Caco-2 (cell line): ENCODE data around the gene PGM2. TPM values are rescaled to one million over a fixed set of nuclear protein-coding genes. Genes with fewer than 3 reads are reported as not detected.
A peak's percentile ranks its signal among the peaks of the same experiment; 100 is the strongest.

Experiments
- Bru-seq: library from RNA; stranded (reverse); fragments of 400-500 nt; gene quantifications from one replicate; lab custom pipeline; 2021; lab: Mats Ljungman, UMichigan
- BruChase-seq, 2 experiments: library from RNA; stranded (reverse); fragments of 400-500 nt; gene quantifications; one replicate each; lab custom pipeline; 2021; lab: Mats Ljungman, UMichigan
- BruUV-seq: library from RNA; stranded (reverse); fragments of 400-500 nt; replicated peaks from 2 replicates; lab custom pipeline; 2021; lab: Mats Ljungman, UMichigan
- CTCF ChIA-PET: fragments of 300-600 bp; sonication (Branson Sonifier 250); formaldehyde crosslinking; loops from one replicate; lab custom pipeline; 2022; ENCODE audit warnings: antibody characterized with exemption; lab: Charles Lee
- POLR2A ChIA-PET: fragments of 300-600 bp; sonication (Branson Sonifier 250); formaldehyde crosslinking; loops from one replicate; lab custom pipeline; 2022; ENCODE audit warnings: antibody characterized with exemption; lab: Charles Lee
- DNase-seq, 2 experiments: peaks; one replicate each; pipeline versions ENCODE4 v3.0.0 to v3.0.0-alpha.2; 2020 to 2022
- H3K27me3 ChIP-seq: replicated peaks from 2 replicates; pipeline ENCODE4 v1.6.0; 2011; ENCODE audit warnings: low read length; ENCODE audit not compliant: control insufficient read depth, insufficient read depth
- H3K36me3 ChIP-seq: 2 replicates; pipeline ENCODE4 v1.5.1; 2011; ENCODE audit warnings: low read length; ENCODE audit not compliant: control insufficient read depth, insufficient read depth
- H3K4me1 ChIP-seq: fragments of 250-450 bp; sonication (Bioruptor Pico); 2 replicates; pipeline ENCODE4 v1.5.1; 2020; ENCODE audit warnings: mild to moderate bottlenecking
- H3K4me3 ChIP-seq: 2 replicates; pipeline ENCODE4 v1.5.1; 2011; ENCODE audit warnings: low read depth, mild to moderate bottlenecking, control low read depth, low read length
- H3K9me3 ChIP-seq: fragments of 250-450 bp; sonication (Bioruptor Pico); 2 replicates; pipeline ENCODE4 v1.5.1; 2020; ENCODE audit warnings: mild to moderate bottlenecking, moderate library complexity
- H3K27ac Mint-ChIP-seq: one replicate; pipeline ENCODE4 v1.8.0; 2022; ENCODE audit warnings: mixed read lengths; ENCODE audit not compliant: unreplicated experiment
- H3K27me3 Mint-ChIP-seq: one replicate; pipeline ENCODE4 v1.8.0; 2022; ENCODE audit warnings: mixed read lengths; ENCODE audit not compliant: insufficient read depth, unreplicated experiment
- H3K36me3 Mint-ChIP-seq: one replicate; pipeline ENCODE4 v1.8.0; 2022; ENCODE audit warnings: mild to moderate bottlenecking, mixed read lengths; ENCODE audit not compliant: insufficient read depth, unreplicated experiment
- H3K4me1 Mint-ChIP-seq: one replicate; pipeline ENCODE4 v1.8.0; 2022; ENCODE audit warnings: low read depth, mixed read lengths; ENCODE audit not compliant: unreplicated experiment
- H3K4me3 Mint-ChIP-seq: one replicate; pipeline ENCODE4 v1.8.0; 2022; ENCODE audit warnings: mild to moderate bottlenecking, moderate library complexity, mixed read lengths; ENCODE audit not compliant: unreplicated experiment
- H3K9me3 Mint-ChIP-seq: one replicate; pipeline ENCODE4 v1.8.0; 2022; ENCODE audit warnings: mixed read lengths; ENCODE audit not compliant: unreplicated experiment
- intact Hi-C: fragments of 100-400 bp; cut with micrococcal nuclease; formaldehyde crosslinking; loops from one replicate; pipeline ENCODE4 v1.10.0; 2022; ENCODE audit not compliant: unreplicated experiment
- long read RNA-seq: library from polyadenylated mRNA; stranded (forward); transcript quantifications from one replicate; pipeline ENCODE4 v2.0.0, GENCODE V29; 2022
- total RNA-seq: library from RNA; stranded (reverse); gene quantifications from 2 replicates; pipeline ENCODE4 v1.2.3, GENCODE V29; 2022
- TF ChIP-seq, protein P1 (sequence below), 2 experiments: fragments of 200-600 bp in 1 of 2; IDR thresholded peaks; 1 replicate in 1 of 2; 2 replicates in 1 of 2; pipeline versions ENCODE4 v1.5.1 to v1.8.0; 2011 to 2022; ENCODE audit warnings: antibody characterized with exemption in 1 of 2, control low read depth in 1 of 2, inconsistent platforms in 1 of 2, low read depth in 1 of 2, low read length in 1 of 2, mild to moderate bottlenecking in 1 of 2, moderate library complexity in 1 of 2; ENCODE audit not compliant: insufficient read depth in 1 of 2, severe bottlenecking in 1 of 2, unreplicated experiment in 1 of 2

The PGM2 gene
- total RNA-seq (29.7 and 33.4 TPM in 2 replicates), Bru-seq, nascent RNA (percentile 68 among the genes with signal in this experiment), BruChase-seq, experiment 1, labeled RNA remaining after a 2-hour chase (percentile 69 among the genes with signal in this experiment), BruChase-seq, experiment 2, labeled RNA remaining after a 6-hour chase (percentile 74 among the genes with signal in this experiment)
- long read RNA-seq, transcript PGM2-201 (14 exons, 3,264 nt): major isoform, 89 of 101 reads
- long read RNA-seq, partial matches to known transcripts: 1 of 101 reads
- long read RNA-seq, other reads (novel, unspliced or antisense): 11 of 101 reads

DNA sequence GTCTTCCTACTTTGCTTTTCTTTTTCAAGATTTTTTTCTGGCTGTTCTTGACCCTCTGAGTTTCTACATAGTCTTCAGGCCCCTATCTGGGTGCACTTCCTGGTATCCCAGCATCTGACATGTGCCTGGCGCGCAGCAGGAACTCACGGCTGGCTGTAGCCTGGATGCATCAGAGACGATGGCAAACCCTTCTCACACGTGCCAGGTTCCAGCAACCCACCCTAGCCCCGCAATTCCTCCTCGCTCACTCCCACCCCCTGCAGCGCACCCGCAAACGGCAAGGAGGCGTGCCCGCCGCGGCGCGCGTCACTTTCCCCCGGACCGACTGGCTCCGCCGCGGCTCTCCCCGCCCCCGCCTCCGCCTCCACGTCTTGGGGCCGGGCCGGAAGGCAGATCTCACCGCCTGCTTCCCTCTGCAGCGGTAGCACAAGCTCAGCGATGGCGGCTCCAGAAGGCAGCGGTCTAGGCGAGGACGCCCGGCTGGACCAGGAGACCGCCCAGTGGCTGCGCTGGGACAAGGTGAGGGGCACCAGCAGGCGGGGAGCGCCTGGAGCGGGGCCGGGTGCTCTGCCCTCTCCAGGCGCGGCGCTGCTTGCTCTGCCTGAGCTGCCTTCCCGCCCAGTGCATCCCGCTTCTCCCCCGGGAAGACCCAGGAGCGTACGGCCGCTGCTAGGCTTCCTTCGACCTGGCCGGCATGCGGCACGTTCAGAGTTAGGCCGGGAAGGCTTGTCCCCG lies at the start of gene PGM2:
PGM2 (plus strand) TSS at position 392 of the 735 bp plus-strand sequence; CDS start at position 439, 47 bp downstream.
- POLR2A ChIA-PET: interaction anchor here (0.5 to 0.8 kb wide), 3 partner anchors 71 to 140 kb away, joined by 3 read pairs; partner anchors contain the start of gene RELL1
- peaks cover 13% of the 10 kb centered on the region for H3K4me1 Mint-ChIP-seq
- no peaks in the 10 kb centered on the region for H3K27me3 Mint-ChIP-seq
- no TSS peak for BruUV-seq
- no peaks in the 10 kb centered on the region for H3K27me3 ChIP-seq
- no peaks in the 10 kb centered on the region for H3K36me3 ChIP-seq
- peak within 1 kb of the TSS; percentile 79 for H3K27ac Mint-ChIP-seq
- intact Hi-C loops: loop anchor here (1.0 to 5.0 kb wide), 3 partner anchors 14 to 151 kb away; no protein-coding TSS in a partner anchor
- no peaks in the 10 kb centered on the region for H3K9me3 ChIP-seq
- peaks cover 5% of the 10 kb centered on the region; the same call in 1 of the 2 replicates for H3K4me1 ChIP-seq
- CTCF ChIA-PET: interaction anchor here (0.6 to 2.6 kb wide), 3 partner anchors 24 to 1159 kb away, joined by 3 to 12 read pairs (median 4); no protein-coding TSS in a partner anchor
- TF ChIP-seq, protein P1, sequence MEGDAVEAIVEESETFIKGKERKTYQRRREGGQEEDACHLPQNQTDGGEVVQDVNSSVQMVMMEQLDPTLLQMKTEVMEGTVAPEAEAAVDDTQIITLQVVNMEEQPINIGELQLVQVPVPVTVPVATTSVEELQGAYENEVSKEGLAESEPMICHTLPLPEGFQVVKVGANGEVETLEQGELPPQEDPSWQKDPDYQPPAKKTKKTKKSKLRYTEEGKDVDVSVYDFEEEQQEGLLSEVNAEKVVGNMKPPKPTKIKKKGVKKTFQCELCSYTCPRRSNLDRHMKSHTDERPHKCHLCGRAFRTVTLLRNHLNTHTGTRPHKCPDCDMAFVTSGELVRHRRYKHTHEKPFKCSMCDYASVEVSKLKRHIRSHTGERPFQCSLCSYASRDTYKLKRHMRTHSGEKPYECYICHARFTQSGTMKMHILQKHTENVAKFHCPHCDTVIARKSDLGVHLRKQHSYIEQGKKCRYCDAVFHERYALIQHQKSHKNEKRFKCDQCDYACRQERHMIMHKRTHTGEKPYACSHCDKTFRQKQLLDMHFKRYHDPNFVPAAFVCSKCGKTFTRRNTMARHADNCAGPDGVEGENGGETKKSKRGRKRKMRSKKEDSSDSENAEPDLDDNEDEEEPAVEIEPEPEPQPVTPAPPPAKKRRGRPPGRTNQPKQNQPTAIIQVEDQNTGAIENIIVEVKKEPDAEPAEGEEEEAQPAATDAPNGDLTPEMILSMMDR (IDR thresholded peaks at IDR 0.05; ENCODE audit: insufficient read depth in 1 of 2, low read depth in 1 of 2, low read length in 1 of 2, severe bottlenecking in 1 of 2, unreplicated experiment in 1 of 2): no peak
- H3K9me3 Mint-ChIP-seq: no peaks in the 10 kb centered on the region
- DNase-seq: peak; percentile 85 to 88
- peaks cover 19% of the 10 kb centered on the region for H3K36me3 Mint-ChIP-seq
- peak within 1 kb of the TSS; percentile 83 for H3K4me3 ChIP-seq
- peak within 1 kb of the TSS; percentile 87 for H3K4me3 Mint-ChIP-seq

DNA sequence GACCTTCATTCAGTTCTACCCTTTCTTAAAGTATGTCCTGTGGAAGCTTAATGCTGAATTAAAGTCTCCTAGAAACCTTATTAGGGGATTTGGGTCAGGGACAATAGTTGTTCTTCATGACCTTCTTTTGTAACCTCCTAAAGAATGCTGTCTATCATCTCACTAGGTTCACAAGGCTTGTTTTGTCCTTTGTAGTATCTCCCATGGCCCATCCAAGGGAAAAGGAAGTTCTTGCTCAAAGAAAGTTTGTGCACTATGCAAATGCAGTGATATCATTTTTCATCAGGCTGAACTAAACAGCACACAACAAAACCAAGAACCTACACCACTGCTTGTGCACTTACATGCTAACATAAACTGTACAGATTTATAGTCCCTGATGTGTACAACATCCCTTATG lies 46.6 kb upstream of the PGM2 start:
- no peak overlapping the region for H3K4me3 ChIP-seq
- POLR2A ChIA-PET: no interaction called here
- Mint-ChIP-seq H3K9me3 (peaks cover 7% of the 10 kb centered on the region), H3K36me3 (no peaks in the 10 kb centered on the region), H3K4me1 (no peaks in the 10 kb centered on the region), H3K27ac (no peak overlapping the region), H3K4me3 (no peak overlapping the region), H3K27me3 (no peaks in the 10 kb centered on the region)
- H3K27me3 ChIP-seq: no peaks in the 10 kb centered on the region
- H3K36me3 ChIP-seq: no peaks in the 10 kb centered on the region
- peaks cover 9% of the 10 kb centered on the region; the same call in 1 of the 2 replicates for H3K4me1 ChIP-seq
- BruUV-seq: no TSS peak
- intact Hi-C loops: loop anchor here (1.0 to 2.0 kb wide), 3 partner anchors 51 to 177 kb away; partner anchors contain the start of gene RELL1
- CTCF ChIA-PET: no interaction called here
- no peak for DNase-seq
- TF ChIP-seq, protein P1 (IDR thresholded peaks at IDR 0.05; ENCODE audit: insufficient read depth in 1 of 2, low read depth in 1 of 2, low read length in 1 of 2, severe bottlenecking in 1 of 2, unreplicated experiment in 1 of 2): no peak
- no peaks in the 10 kb centered on the region for H3K9me3 ChIP-seq
